GDM1 (cell line): ENCODE data around the gene LAD1.

Source experiments
- DNase-seq: peaks from one replicate; lab custom pipeline; 2025; lab: John Stamatoyannopoulos, UW

Gene LAD1

DNA sequence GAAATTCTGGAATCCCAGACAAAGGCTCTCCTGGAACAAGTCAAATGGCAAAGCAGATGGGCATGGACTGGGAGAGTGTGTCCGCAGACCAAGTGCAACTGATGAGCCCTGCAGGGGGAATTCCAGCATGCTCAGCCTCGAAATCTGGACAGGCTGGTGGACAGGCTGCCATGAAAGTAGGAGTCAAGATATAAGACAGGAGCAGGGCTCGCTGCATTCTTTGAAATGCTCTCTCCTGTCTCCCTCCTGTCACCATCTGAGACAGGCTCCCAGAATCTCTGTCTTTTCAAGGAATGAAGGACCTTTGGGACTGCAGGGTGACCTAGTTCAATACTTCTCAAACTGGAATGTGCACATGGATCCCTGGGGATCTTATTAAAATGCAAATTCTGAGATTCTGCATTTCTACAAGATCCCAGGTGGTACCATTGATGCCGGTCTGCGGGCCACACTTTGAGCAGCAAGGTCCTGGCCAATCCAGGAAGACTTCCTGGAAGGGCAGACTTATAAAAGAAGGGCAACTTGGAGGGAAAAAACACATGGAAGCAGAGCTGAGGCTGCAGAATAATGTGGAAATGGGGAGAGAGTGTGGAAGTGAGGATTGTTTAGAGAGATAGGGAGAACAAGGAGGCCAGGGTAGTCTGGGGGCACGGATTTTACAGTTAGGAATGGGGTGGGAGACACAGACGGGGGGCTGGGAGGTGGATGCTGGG lies 51.5 kb downstream of the LAD1 start:
- no peak for DNase-seq

GRCh38 chr1:201346987-201347386 lies 52.1 kb downstream of the LAD1 start:
- no peak for DNase-seq

DNA sequence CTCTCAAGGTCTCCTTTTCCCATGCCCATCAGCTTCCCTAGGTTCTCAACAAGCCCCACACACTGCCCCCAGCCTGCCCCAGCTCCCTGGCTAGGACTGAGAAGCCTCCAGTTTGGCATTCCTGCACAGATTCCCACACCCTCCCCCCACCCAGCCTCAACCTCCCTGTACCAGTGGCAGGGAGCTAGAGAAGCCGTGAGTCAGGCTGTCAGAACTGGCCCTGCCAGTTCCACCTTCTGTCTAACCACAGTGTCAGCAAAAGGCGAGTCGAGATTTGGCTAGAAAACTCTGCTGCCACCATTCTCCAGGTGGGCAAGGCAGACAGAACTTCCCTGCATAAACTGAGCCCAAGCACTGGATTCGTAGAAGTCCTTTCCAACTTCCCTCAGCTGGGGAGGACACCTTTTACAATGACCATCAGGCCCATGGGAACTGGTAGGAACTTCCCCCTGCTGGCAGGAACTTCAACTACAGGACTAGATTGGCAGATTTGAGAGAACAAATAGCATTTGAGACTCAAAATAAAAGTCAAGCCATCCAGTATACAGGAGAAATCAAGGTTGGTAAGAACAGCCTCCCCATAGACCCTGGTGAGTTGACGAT lies 52.7 kb downstream of the LAD1 start:
- no peak for DNase-seq

GRCh38 chr1:201345081-201345355 lies 54.1 kb downstream of the LAD1 start:
- DNase-seq, result no peak

GRCh38 chr1:201344206-201345080 lies 54.7 kb downstream of the LAD1 start:
- no peak for DNase-seq

DNA sequence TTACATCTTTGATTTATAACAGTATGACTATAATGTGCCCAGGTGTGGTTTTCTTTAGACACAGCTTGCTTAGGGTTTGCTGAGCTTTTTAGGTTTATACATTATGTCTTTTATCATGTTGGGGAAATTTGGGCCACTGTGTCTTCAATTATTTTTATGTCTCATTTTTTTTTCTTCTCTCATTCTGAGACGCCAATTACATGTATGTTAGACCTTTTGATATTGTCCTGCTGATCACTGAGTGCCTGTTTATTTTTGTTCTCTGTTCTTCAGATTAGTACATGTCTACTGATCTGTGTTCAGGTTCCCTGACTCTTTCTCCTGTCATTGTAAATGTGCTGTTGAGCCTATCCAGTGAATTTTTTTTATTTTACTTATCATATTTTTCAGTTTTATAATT lies 57.7 kb downstream of the LAD1 start:
- no peak for DNase-seq

- DNase-seq, result no peak
Measured at GRCh38 chr1:201336711-201337450, 62.2 kb downstream of the LAD1 start.

GRCh38 chr1:201335901-201336300 lies 63.2 kb downstream of the LAD1 start:
- no peak for DNase-seq

DNA sequence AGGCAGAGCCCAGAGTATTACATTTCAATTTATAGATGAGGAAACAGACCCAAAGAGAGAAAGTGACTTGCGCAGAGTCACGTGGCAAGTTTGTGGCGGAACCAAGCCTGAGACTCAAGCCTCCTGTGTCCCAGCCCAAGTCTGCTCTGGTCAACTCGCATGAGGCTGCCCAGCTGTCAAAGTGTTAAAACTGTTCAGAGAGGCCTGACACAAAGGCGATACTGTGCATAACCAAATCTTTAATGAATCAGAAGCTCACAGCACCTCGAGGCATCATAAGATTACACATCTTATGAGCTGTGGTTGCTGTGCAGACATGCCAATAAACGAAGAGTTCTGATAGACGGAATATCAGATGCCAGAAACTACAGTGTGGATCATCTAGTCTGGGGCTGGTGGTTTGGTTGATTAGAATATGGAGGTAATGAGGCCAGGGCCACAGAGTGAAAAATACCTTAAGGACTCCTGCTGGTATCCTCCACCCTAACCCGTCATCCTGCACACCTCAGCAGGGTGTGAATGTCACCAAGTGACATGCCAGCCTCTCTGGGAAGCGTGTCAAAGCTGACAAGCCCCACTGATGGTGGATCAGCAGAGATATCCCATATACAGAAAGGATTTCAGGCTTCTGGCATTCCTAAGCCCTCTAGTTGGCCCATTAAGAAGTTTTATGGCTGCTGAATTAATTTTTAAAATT lies 63.8 kb downstream of the LAD1 start:
- DNase-seq, result no peak

DNA sequence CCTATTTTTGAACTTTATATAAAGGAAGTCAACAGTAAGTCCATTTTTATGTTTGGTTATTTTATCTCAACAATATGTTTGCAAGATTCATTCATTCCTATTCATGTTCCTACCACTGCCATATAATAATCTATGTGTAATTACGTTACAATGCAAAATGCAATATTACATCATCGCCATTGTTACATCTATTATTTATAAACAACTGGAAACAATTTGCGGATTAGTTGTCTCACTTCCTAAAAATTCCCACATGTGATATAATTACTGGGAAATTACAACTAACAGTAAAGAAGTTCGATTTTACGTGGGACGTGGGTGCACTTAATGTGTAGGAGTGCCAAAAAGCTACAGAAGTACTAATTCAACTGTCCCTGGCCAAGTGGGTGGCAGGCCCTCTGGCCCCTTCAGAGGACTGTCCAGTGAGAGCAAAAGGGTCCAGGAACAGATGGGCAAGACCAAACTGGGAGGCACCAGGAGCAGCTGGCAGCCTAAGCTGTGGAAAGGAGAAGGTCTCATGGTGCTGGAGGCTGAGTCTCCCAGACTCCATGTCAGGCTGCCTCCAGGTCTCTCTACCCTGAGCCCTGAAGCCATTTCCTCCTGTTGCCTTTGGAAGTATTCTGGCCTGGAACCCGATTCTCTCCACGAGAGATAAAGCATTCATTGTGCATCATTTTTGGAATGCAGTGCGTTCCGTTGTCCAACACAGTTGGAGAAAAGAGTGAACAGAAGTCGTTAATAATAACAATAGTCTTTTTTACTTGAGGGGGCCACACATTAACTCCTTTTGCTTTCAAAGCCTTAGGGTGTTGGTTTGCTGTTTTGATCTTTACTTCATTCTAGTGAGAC lies 64.6 kb downstream of the LAD1 start:
- no peak for DNase-seq

GRCh38 chr1:201332616-201333335 lies 66.3 kb downstream of the LAD1 start:
- no peak for DNase-seq

DNA sequence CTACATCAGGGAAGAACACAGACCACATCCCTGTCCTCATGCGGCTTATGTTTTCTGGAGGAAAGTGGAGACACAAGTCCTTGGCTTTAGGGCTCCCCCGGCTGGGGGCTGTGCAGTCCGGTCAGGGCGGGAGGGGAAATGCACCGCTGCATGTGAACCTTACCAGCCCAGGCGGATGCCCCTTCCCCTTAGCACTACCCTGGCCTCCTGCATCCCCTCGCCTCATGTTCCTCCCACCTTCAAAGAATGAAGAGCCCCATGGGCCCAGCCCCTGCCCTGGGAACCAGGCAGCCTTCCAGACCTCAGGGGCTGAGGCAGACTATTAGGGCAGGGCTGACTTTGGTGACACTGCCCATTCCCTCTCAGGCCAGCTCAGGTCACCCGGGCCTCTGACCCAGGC lies 67.1 kb downstream of the LAD1 start:
- DNase-seq, result no peak

DNA sequence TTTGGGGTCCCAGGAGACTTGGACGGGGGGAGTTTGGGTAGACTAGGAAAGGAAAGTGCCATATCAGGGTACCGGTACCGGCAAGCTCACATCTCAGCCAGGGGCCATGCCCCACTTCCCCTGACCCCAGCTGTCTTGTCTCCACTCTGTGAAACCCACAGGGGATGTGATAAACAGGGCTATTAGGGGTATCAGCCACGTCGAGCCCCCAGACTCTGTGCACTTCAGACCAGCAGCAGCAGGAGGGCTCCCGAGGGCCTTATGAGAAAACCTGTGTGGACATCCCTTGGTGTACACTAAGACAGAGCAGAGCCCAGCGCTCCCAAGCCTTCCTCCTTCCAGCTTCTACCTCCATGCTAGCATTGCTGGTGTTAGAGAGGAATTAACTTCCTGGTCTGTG lies 68.0 kb downstream of the LAD1 start:
- DNase-seq, result no peak
